Neural progenitor cell (in vitro differentiated cells): ENCODE results near the gene C12orf42. TPM values are rescaled to one million over a fixed set of nuclear protein-coding genes. Genes with fewer than 3 reads are reported as not detected.
"Not testable (repeated sequence)": the region's sequence is repeated elsewhere in the genome, so short reads cannot be mapped to it uniquely, and the experiment has no call there.

Experiments used
- DNase-seq: peaks from one replicate; pipeline ENCODE4 v3.0.0-alpha.2; 2016; ENCODE audit warnings: low spot score
- H2AFZ ChIP-seq: fragments of 200-600 bp; sonication (generic); replicated peaks from 2 replicates; pipeline ENCODE4 v1.6.1; 2016; ENCODE audit warnings: antibody characterized with exemption
- H3F3A ChIP-seq: fragments of 200-600 bp; sonication (generic); 2 replicates; pipeline ENCODE4 v1.6.1; 2016; ENCODE audit warnings: antibody characterized with exemption, low read depth
- H3K27ac ChIP-seq: fragments of 200-600 bp; sonication (generic); 2 replicates; pipeline ENCODE4 v1.5.1; 2016; ENCODE audit warnings: mild to moderate bottlenecking
- H3K27me3 ChIP-seq: fragments of 200-600 bp; sonication (generic); 2 replicates; pipeline ENCODE4 v1.6.1; 2016; ENCODE audit warnings: mild to moderate bottlenecking, moderate library complexity
- H3K36me3 ChIP-seq: fragments of 200-600 bp; sonication (generic); 2 replicates; pipeline ENCODE4 v1.5.1; 2016
- H3K4me1 ChIP-seq: fragments of 200-600 bp; sonication (generic); 2 replicates; pipeline ENCODE4 v1.6.1; 2016; ENCODE audit warnings: mixed run types
- H3K4me2 ChIP-seq: fragments of 200-600 bp; sonication (generic); 2 replicates; pipeline ENCODE4 v1.6.1; 2016
- H3K4me3 ChIP-seq: fragments of 200-600 bp; sonication (generic); 2 replicates; pipeline ENCODE4 v1.5.1; 2016
- H3K79me2 ChIP-seq: fragments of 200-600 bp; sonication (generic); 2 replicates; pipeline ENCODE4 v1.6.1; 2016; ENCODE audit warnings: low read depth
- H3K9ac ChIP-seq: fragments of 200-600 bp; sonication (generic); 2 replicates; pipeline ENCODE4 v1.6.1; 2016
- H3K9me3 ChIP-seq: fragments of 200-600 bp; sonication (generic); 2 replicates; pipeline ENCODE4 v1.5.1; 2016; ENCODE audit warnings: low read depth
- H4K20me1 ChIP-seq: fragments of 200-600 bp; sonication (generic); 2 replicates; pipeline ENCODE4 v1.6.1; 2016; ENCODE audit warnings: low read depth
- H3K27ac Mint-ChIP-seq: 3 replicates; pipeline ENCODE4 v1.8.0; 2021; ENCODE audit warnings: mixed read lengths
- H3K27me3 Mint-ChIP-seq: 2 replicates; pipeline ENCODE4 v1.8.0; 2022; ENCODE audit warnings: low read depth, mild to moderate bottlenecking, inconsistent platforms, moderate library complexity, mixed read lengths; ENCODE audit not compliant: insufficient read depth
- H3K36me3 Mint-ChIP-seq: 3 replicates; pipeline ENCODE4 v1.8.0; 2021; ENCODE audit warnings: mixed read lengths
- H3K4me1 Mint-ChIP-seq: 3 replicates; pipeline ENCODE4 v1.8.0; 2021; ENCODE audit warnings: mixed read lengths
- H3K4me3 Mint-ChIP-seq: 3 replicates; pipeline ENCODE4 v1.8.0; 2021; ENCODE audit warnings: mild to moderate bottlenecking, moderate library complexity, mixed read lengths
- H3K9me3 Mint-ChIP-seq: 3 replicates; pipeline ENCODE4 v1.8.0; 2020; ENCODE audit warnings: mixed read lengths
- CTCF ChIP-seq: fragments of 200-600 bp; sonication (generic); IDR thresholded peaks from 2 replicates; pipeline ENCODE4 v1.5.1; 2017; ENCODE audit warnings: antibody characterized with exemption, mild to moderate bottlenecking
- EZH2 ChIP-seq: fragments of 200-600 bp; sonication (generic); IDR thresholded peaks from 2 replicates; pipeline ENCODE4 v1.6.1; 2017; ENCODE audit warnings: antibody characterized with exemption, mild to moderate bottlenecking, moderate library complexity
- EZH2phosphoT487 ChIP-seq: fragments of 200-600 bp; sonication (generic); IDR thresholded peaks from 2 replicates; pipeline ENCODE4 v1.6.1; 2017; ENCODE audit warnings: antibody characterized with exemption
- total RNA-seq: library from RNA; depleted of rRNA; stranded (reverse); fragments of >200 nt; gene quantifications from 2 replicates; pipeline ENCODE4 v1.2.3, GENCODE V29; 2015; ENCODE audit warnings: low replicate concordance

C12orf42 gene
- total RNA-seq, 1 donor from 2014 or later: 1.1 TPM

GRCh38 chr12:103431387-103431786 is 64.4 kb downstream of the C12orf42 start:
- no peaks in the 10 kb centered on the region for H3F3A ChIP-seq
- H3K4me1 Mint-ChIP-seq: peaks cover 6% of the 10 kb centered on the region
- no peaks in the 10 kb centered on the region for H3K79me2 ChIP-seq
- H3K9ac ChIP-seq: no peak overlapping the region
- TF ChIP-seq EZH2phosphoT487 (no peak), CTCF (no peak), EZH2 (no peak)
- peaks cover 6% of the 10 kb centered on the region for H3K36me3 Mint-ChIP-seq
- peaks cover 41% of the 10 kb centered on the region for H3K9me3 Mint-ChIP-seq
- no peak overlapping the region for H3K27ac Mint-ChIP-seq
- H3K27me3 Mint-ChIP-seq: peaks cover 20% of the 10 kb centered on the region
- no peaks in the 10 kb centered on the region for H3K9me3 ChIP-seq
- no peaks in the 10 kb centered on the region for H4K20me1 ChIP-seq
- no peak overlapping the region for H3K27ac ChIP-seq
- DNase-seq: no peak
- no peak overlapping the region for H2AFZ ChIP-seq
- H3K4me3 Mint-ChIP-seq: no peak overlapping the region
- no peaks in the 10 kb centered on the region for H3K27me3 ChIP-seq
- no peak overlapping the region for H3K4me3 ChIP-seq
- H3K36me3 ChIP-seq: no peaks in the 10 kb centered on the region
- no peak overlapping the region for H3K4me2 ChIP-seq
- H3K4me1 ChIP-seq: no peaks in the 10 kb centered on the region

GRCh38 chr12:103425674-103426073 is 70.1 kb downstream of the C12orf42 start:
- Mint-ChIP-seq H3K4me1 (peaks cover 29% of the 10 kb centered on the region), H3K9me3 (peaks cover 41% of the 10 kb centered on the region), H3K27me3 (peaks cover 22% of the 10 kb centered on the region)
- H3K4me1 ChIP-seq: peaks cover 23% of the 10 kb centered on the region
- H3K4me3 ChIP-seq, H3K9ac ChIP-seq, H3K4me2 ChIP-seq, H3K27me3 ChIP-seq, H3K27ac Mint-ChIP-seq, H3K4me3 Mint-ChIP-seq, H2AFZ ChIP-seq, H3K79me2 ChIP-seq, H3K36me3 Mint-ChIP-seq, H3K27ac ChIP-seq, H3K9me3 ChIP-seq, DNase-seq, H3K36me3 ChIP-seq: not testable (repeated sequence)
- peaks cover 14% of the 10 kb centered on the region for H4K20me1 ChIP-seq
- H3F3A ChIP-seq: peaks cover 15% of the 10 kb centered on the region

- not testable (repeated sequence) for H3K9ac ChIP-seq, H3K27ac ChIP-seq, H3K79me2 ChIP-seq, H3K36me3 Mint-ChIP-seq, H3K27me3 ChIP-seq, DNase-seq, H3K4me3 Mint-ChIP-seq, H3K4me2 ChIP-seq, H3K9me3 ChIP-seq, H2AFZ ChIP-seq, H3K27ac Mint-ChIP-seq, H3K36me3 ChIP-seq, H3K4me3 ChIP-seq
- peaks cover 14% of the 10 kb centered on the region for H4K20me1 ChIP-seq
- H3F3A ChIP-seq: peaks cover 15% of the 10 kb centered on the region
- Mint-ChIP-seq H3K9me3 (peaks cover 43% of the 10 kb centered on the region), H3K27me3 (peaks cover 22% of the 10 kb centered on the region), H3K4me1 (peaks cover 29% of the 10 kb centered on the region)
- H3K4me1 ChIP-seq: peaks cover 23% of the 10 kb centered on the region
These were observed 70.8 kb downstream of the C12orf42 start for GRCh38 chr12:103424849-103425586.

GRCh38 chr12:103423516-103423910 is 72.3 kb downstream of the C12orf42 start:
- Mint-ChIP-seq H3K9me3 (peaks cover 36% of the 10 kb centered on the region), H3K36me3 (peaks cover 6% of the 10 kb centered on the region), H3K27me3 (peaks cover 21% of the 10 kb centered on the region), H3K27ac (peak overlapping the region; percentile 43), H3K4me1 (peaks cover 29% of the 10 kb centered on the region), H3K4me3 (peak overlapping the region; percentile 17)
- no peaks in the 10 kb centered on the region for H3K36me3 ChIP-seq
- no peak overlapping the region for H3K27ac ChIP-seq
- H3K4me3 ChIP-seq: no peak overlapping the region
- peaks cover 15% of the 10 kb centered on the region for H3F3A ChIP-seq
- no peaks in the 10 kb centered on the region for H3K79me2 ChIP-seq
- peaks cover 23% of the 10 kb centered on the region for H3K4me1 ChIP-seq
- no peak overlapping the region for H2AFZ ChIP-seq
- no peaks in the 10 kb centered on the region for H3K9me3 ChIP-seq
- no peak overlapping the region for H3K9ac ChIP-seq
- DNase-seq: no peak
- no peaks in the 10 kb centered on the region for H3K27me3 ChIP-seq
- TF ChIP-seq CTCF (no peak), EZH2phosphoT487 (no peak), EZH2 (no peak)
- peaks cover 14% of the 10 kb centered on the region for H4K20me1 ChIP-seq
- peak overlapping the region; percentile 62 for H3K4me2 ChIP-seq
